GM18873 (cell line): Measurements from ENCODE around the gene NADSYN1.

Experiments
- ATAC-seq: cut with Tn5 transposase; IDR thresholded peaks from one replicate; pipeline ENCODE4 v1.9.1; 2021; ENCODE audit warnings: mild to moderate bottlenecking, moderate library complexity, moderate number of reproducible peaks; ENCODE audit not compliant: unreplicated experiment, low FRiP score

Gene NADSYN1

DNA sequence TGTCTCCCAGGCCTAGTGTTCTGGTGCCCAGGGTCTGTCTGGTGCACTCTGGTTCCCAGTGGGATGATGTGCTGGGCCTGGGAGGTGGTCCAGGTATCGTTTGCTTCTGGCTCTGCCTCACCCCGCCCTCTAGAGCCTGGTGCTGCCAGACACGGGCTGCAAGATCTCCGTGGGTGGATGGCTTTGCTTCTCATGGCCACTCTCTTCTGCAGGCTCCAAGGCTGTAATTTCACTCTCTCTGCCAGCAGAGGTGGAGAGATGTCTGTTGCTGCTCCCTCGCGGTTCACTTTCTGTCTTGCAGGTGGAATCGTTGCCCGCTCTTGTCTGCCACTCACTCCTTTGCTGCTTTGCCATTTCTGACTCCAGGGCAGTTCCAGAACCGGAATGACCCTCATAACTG, 13.4 kb downstream of the NADSYN1 start:
- ATAC-seq = no peak

DNA sequence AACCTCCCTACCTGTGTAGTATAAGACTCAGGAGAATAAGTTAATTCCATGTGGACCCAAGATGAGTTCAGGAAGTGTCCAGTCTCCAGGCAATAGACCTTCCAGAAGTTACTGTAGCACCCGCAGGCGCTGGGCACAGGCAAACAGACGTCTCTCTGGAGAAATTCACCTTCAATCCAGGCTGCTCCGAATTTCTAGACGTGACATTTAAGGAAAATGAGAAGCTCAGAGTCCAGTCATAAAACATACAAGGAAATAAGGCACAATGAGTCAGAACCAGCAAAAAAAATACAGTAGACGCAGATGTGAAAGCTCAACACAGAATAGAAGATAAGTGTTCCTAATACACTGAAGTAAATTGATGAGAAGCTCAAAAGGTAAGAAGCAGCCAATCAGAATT, 14.2 kb downstream of the NADSYN1 start:
- no peak for ATAC-seq

DNA sequence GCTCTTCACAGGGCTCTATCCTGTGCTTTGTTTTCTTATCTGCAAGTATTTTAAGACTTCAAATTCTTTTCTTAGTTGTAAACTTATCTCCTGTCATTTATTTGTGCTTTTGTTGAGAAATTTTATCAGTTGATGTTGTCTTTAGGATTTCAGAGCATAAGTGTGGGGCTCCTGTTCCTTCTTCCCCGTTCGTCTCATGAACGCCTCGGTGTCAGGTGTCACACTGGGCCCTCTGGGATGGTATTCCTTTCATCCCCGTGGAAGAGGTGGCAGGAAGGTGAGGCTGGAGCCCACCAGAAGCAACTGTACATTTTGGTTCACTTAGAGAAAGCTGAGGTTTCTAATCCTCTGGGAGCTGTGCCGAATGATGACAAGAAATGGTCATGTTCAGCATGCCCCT, 17.9 kb downstream of the NADSYN1 start:
- no peak for ATAC-seq

DNA sequence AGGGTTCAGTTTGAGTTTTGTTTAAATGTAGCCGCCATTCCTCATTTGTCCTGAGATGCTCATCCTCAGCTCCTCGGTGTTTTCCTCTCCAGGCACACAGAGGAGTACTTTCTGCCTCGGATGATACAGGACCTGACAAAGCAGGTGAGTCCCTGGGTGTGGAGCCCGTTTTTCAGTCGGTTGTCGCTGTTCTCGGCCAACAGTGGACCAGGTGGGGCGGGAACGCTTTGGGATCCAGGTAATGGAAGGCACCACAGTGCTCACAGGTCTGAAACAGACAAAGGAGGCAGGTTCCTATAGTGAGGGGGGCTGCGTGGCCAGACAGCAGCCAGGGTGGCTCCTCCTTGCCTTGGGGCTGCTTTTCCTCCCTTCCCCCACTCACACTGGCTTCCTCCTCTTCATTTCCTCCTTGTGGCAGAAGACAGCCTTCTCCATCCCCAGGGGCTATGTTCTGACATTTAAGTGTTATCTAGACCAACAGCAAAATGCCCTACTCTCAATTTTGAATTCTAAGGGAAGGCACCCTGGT, 19.4 kb downstream of the NADSYN1 start:
- ATAC-seq = no peak

DNA sequence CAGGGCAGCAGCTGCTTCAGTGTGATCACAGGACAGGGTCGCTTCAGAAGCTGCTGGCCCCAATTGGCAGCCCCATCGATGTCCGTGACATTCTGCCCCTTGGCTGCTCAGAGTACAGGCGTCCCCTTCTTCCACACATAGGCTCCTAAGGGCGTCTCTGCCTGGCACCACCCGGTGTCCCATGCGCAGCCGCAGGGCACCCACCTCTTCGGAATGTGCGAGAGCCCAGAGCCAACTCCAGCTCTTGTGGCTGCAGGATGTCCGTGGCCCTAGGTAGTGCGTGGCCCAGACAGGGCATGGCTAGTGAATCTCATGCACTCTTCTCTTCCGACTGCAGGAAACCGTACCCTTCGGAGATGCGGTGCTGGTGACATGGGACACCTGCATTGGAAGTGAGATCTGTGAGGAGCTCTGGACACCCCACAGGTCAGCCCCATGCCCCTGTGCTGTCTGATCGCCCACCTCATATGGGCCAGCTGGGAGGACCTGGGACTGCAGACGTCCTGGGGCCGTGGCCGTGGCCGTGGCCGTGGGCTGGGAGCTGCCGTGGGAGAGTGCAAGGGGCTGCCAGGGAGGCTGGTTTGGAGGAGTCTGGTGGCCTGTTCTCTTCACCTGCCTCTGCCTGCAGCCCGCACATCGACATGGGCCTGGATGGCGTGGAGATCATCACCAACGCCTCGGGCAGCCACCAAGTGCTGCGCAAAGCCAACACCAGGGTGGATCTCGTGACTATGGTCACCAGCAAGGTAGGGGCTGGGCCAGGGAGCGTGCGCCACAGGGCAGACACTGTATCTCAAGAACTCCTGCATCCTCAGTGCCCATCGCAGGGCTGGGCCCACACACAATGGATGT, 20.2 kb downstream of the NADSYN1 start:
- ATAC-seq = no peak

DNA sequence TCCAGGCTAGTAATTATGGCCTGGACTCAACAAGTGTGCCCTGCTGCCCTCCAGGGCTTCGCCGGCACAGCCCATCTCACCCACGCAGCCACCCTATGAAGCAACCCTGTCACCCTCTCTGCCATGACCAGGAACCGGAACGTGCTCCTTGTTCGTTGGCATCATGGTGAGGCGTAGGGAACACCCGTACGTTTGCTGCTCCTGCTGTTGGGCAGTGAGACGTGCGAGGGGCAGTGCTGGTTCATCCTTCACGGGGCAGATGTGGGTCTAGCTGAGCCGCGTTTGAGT, 20.7 kb downstream of the NADSYN1 start:
- no peak for ATAC-seq

DNA sequence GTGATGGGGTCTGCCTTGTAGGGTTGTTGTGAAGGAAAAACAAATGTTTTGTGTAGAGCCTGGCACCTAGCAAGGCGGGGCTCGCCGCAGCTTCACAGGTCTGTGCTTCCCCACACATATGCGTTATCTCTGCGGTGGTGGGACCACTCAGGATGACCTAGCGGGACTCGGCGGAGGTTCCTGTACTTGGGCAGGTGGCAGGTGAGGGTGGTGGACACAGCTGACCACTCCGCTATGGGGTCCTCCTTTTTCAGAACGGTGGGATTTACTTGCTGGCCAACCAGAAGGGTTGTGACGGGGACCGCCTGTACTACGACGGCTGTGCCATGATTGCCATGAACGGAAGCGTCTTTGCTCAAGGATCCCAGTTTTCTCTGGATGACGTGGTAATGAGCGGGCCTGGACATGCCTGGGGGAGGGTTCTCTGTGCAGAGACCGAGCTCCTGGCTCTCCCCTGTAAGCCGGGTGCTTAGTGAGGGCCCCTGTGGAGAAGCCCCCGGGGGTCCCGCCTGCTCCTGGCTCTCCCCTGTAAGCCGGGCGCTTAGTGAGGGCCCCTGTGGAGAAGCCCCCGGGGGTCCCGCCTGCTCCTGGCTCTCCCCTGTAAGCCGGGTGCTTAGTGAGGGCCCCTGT, 21.3 kb downstream of the NADSYN1 start:
- ATAC-seq = no peak

DNA sequence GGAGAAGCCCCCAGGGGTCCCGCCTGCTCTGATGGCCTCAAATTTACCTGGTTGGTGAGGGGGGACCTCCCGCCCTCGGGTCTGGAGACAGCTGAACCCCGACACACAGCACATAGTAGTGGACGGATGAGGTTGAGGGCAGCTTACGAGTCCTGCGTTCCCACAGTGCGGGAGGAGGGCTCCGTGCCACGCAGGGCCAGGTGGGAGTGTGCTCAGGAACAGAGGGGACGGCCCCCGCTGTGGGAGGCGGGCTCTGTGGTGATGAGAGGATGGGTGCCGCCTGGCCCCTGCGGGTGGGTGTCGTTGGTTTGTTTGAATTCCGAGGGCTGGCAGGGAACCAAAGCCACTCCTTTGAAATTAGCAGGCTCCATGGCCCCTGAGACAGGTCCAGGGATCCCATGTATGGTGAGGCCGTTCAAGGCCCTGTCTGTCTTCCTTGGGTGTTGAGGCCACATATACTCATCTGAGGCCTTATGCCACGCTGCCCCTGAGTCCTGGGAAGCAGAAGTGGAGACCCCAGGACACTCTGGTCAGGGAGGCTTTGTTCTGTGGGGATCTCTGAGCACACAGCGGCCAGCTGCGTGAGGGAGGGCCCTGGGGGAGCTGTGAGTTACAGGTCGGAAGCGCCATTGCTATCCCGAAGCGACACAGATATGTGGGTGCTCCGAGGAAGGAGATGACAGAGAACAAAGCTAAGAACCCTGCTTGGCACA, 21.9 kb downstream of the NADSYN1 start:
- no peak for ATAC-seq

DNA sequence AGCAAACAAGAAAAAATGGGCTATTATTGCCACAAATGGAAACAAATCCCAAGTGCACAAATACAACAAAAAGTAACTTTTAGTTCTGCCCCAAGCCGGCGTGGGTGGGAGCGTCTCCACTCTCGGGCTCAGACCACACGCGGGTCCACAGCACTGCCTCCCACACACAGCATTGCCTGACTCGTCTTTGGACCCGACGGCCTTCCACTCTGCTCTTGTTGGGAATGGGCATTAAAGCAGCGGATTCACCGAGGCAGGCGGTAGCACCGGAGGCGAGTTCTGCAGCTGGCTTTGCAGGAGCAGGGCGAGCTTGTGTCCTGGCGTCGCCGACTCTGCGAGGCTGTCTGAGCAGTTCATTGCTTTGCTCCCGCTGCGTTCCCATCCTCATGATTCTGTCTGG, 23.0 kb downstream of the NADSYN1 start:
- ATAC-seq = no peak

DNA sequence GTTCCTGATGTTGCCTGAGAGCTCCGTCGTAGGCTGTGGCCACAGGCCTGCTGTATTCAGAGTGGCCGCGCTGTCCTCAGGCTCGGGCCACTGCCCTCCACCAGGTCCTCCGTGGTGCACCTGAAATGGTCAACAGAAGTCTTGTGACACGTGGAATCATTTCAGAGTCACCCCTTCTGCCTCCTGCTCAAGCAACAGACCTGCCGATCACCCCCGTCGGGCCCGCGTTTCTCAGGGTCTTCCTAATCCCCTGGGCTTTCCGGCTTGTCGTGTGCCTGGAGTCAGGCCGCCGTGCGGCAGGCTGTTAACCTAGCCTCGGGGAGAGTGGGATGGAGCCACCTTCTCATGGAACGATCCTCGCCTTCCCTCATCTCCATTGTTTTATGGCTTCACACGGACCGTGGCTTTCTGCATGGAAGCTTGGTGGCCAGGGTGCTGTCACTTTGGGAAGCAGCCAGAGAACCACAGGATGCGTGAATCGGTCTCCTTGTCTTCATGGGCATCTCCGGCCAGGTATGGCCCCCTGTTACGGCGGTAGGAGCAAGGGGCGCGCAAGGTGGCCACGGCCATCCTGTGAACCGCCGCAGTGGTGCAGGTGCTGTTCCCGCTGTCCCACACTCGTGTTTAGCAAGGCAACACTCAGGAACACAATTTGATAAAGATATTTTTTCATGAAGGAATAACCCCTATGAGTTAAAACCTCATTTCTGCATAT, 24.1 kb downstream of the NADSYN1 start:
- no peak for ATAC-seq

DNA sequence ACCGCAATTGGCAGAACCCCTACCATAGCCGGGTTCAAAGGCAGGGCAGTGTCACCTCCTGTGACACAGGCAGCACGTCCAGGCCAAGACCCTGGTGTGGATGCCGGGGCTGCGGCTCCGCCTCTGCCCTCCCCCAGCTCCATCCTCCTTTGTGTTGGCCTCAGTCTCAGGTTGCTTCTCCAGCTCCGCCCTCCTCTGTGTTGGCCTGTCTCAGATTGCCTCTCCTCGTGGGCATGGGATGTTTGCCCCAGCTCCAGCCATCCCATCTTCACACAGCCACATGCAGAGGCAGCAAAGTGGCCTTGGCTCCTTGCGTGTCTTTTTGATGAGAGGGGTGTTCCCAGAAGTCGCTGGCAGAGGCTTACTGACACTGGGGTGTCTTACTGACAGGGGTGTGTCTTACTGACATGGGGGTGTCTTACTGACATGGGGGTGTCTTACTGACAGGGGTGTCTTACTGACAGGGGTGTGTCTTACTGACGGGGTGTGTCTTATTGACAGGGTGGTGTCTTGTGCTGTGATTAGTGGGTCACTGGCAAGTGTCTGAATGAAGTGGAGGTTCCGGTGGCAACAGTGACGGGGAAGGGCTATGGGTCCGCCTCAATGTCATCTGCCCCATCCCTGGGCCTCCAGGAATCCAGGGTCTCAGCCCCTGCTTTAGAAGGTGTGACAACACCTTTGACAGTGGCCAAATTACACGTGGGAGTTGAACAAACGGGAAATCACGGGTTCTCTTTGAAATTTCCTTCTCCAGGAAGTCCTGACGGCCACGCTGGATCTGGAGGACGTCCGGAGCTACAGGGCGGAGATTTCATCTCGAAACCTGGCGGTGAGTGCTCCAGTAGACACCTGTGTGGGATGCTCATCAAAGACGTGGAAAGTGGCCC, 24.9 kb downstream of the NADSYN1 start:
- no peak for ATAC-seq

DNA sequence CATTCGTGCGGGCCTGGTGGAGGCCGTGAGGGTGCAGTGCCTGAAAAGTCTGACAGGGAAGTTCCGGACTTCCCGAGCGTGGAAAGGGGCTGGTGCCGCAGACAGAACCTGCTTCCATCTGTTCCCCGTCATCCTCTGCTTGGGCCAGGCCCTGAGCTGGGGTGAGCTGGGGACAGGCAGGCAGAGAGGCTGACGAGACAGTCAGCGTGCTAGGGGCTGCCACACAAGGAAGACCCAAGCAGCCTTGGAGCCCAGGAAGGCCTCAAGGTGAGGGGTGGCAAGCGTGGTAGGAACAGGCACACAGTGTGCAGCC, 25.5 kb downstream of the NADSYN1 start:
- ATAC-seq = no peak

DNA sequence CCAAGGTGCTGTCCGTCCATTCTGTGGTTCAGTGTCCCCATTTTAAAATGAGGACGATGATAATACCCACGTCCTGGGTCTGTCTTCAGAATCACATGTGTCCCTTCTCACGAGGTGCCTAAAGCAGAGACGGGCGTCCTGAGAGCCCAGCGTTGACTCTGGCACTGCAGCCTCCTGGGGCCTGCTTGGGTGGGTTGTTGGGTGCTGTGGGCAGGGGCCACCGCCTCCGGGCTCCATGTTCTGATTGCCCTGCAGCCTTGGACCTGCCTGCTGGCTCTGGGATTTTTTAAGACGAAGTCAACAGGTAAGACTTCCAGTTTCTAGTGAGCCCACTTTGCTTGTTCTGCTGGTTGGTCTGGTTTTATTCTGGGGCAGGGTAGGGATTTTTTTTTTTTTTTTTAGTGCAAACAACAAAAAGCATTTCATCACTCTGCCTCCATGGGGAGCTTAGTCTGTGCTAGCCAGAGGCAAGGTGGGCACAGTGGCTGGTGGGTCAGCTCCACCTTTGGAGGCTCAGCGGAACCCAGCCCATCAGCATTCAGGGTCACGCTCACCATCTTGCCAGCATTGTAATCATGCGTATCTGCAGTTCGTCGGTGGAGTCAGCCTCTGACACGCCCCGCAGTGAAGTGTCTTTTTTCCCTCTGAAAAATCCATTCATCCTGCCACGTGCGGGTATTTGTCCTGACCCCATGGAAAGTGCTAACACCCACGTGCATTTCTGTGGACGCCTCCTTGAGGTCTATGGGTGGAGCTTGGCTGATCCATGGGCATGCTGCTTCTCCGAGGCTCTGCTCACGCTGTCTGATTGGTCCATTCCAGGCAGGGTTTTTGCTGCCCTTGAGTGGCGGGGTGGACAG, 28.3 kb downstream of the NADSYN1 start:
- ATAC-seq = no peak

DNA sequence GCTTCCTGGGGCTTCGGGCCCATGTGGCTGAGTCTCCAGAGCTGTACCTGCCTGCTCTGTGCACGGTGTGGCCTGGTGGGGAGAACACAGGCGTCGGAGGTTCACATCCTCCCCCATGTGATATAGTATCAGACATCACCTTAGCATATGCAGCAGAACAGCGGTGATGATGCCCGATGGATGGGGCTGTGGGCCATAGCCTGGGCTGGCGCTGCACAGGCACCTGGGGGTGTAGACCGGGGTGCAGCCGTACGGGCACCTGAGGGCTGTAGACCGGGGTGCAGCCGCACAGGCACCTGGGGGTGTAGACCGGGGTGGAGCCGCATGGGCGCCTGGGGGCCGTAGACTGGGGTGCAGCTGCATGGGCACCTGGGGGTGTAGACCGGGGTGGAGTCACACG, 29.2 kb downstream of the NADSYN1 start:
- no peak for ATAC-seq

DNA sequence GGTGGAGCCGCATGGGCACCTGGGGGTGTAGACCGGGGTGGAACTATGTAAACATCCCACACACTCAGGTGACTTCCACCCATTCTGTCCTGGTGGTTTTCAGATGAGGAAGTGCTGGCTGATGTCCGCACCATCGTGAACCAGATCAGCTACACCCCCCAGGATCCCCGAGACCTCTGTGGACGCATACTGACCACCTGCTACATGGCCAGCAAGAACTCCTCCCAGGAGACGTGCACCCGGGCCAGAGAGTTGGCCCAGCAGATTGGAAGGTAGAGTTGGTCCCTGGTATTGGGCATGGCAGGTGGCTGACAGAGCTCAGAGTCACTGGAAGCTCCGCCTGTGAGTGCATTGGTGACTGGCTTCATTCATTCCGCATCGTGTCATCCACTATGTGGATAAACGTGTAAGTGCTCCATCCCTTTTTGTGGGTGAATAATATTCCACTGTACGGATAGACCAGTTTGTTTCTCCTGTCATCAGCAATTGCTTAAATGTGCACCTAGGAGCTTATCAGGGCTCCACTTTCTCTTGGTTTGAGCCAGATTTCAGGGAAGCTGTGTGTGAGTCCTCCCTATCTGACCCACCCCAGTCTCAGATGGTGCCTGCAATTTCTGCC, 29.9 kb downstream of the NADSYN1 start:
- no peak for ATAC-seq

DNA sequence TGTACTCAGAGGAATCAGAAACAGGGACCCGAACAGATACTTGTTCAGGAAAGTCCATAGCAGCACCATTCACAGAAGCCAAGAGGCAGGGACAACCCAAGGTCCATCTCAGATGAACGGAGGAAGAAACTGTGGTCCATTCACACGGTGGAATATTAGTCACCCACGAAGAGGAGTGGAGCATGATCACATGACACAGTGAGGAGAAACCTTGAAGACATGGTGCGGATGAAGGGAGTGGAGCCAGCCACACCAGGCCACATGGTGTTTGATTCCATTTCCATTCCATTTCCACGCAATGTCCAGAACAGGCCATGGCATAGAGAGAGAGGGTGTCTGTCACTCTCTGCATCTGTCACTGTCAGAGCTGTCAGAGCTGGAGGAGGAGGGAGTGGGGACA, 30.7 kb downstream of the NADSYN1 start:
- no peak for ATAC-seq

DNA sequence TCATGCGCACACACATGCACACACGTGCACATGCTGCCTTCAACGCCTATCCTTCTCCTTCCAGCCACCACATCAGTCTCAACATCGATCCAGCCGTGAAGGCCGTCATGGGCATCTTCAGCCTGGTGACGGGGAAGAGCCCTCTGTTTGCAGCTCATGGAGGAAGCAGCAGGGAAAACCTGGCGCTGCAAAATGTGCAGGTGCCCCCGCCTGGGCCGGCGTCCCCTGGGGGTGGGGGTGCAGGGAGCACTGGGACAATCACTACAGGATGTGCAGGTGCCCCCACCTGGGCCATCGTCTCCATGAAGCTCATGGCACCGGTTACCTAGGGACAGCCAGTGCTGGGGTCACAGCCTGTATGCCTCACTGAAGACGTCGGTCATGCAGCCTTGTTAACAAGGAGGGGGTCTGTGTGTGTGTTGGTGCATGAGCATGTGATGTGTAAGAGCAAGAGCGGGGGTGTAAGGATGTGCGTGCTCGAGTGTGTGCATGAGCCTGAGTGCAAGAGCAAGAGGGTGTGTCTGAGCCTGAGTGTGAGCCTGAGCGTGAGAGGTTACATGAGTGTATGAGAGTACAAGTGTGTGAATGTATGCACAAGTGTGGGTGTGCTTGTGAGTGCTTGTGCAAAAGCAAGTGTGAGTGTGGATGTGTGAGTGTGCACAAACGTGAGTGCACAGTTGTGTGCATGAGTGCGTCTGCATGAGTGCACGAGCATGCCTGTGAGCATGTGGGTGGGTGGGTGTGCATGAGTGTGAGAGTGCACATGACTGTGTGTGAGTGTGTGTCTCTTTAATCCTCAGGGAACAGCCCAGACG, 31.5 kb downstream of the NADSYN1 start:
- ATAC-seq = no peak

DNA sequence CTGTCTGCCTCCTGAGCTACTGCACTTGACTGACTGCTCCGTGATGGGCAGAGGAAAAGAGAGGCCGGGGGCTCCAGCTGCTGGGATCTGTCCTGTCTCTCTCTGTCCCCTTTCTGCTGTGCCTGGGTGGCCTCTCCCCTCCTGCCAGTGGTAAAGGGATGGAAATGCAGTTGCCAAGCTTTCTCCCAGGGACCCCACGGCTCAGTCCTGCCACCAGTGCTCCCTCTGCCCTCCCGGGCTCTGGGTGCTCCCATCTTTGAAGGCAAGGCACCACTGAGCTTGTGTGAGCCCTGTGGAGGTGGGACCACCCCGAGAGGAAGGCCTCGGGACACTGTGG, 32.0 kb downstream of the NADSYN1 start:
- no peak for ATAC-seq
